ENCODE data around the gene AAR2.

AAR2 gene

DNA sequence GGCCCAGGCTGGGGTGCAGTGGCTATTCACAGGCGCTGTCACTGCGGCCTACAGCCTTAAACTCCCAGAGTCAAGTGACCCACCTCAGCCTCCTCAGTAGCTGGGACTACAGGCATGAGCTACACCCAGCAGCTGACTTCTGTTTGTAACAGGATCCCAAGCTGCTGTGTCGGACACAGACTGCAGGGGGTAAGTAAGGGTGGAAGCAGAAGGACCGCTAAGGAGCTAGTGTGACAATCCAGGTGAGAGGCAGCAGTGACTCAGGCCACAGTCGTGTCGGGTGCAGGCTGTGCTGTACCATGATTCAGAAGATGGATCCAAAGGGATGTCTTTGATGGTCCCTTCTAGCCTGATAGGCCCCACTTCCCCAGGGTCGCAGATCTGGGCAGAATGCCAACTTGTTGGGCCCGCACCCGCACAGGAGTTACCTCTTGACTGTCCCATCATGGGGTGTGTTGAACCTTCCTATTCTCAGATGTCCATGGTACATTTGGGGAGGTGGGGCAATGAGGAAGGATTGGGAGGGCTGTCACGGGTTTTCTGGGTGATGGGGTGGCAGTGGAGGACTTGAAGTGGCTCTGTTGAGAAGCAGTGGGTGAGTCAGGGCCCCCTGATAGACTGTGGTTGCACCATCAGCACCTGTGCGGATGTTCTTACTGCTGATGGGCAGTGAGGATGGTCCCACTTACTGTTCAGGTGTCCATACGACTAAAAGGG, 25.3 kb downstream of the AAR2 start:
- DNase-seq, result no peak

DNA sequence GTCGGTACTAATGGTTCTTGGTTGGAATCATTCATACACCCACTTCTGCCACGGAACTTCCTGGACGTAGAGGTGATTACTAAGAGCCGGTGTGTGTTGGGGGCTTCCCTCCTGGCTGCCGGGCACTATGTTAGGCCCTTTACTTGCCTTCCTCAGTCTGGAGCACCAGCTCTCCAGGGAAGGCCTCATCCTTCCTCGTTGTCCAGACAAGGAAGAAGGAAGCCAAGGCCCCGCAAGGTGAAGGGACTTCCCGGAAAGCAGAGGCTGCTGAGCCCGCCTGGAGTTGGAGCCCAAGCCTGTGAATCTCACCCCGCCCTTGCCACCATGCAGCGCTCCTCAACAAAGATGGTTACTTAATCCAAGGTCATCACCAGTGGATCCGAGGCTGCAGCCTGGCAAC, 26.2 kb downstream of the AAR2 start:
- no peak for DNase-seq

DNA sequence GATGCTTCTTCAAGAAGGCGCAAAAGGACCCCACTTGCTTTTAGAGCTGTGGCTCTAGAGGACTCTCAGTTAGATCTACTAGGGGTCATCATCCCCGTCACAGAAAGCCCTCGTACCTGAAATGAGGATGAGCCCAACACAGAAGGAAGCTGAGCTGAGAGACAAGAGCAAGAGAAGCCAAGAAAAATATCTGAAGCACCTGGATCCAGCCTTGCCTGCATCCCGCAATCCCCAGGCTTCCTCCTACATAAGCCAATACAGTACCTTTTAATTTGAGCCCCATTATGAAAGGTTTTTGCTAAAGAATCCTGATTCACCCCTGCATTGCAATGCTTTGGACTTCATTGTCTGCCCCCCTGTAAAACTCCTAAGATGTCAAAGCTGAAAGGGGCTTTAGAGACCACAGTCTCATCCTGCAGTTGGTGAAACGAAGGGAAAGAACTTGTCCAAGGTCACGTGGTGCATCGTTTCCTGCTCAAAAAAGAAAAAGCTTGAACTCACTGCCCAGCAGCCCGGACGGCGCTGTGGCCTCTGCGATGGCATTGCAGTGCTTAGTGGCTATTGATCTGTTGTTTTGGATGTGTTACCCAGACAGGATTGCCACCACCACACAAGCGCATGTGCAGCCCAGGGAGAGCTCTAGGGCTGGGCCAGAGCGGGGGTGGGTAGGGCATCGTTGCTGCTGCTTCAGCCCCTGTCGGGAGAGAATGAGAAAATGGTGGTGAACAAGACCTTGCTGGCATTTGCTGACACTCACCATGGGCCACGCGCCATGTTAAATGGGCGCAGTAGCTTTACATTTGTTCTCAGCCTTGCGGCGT, 28.4 kb downstream of the AAR2 start:
- DNase-seq, result no peak

DNA sequence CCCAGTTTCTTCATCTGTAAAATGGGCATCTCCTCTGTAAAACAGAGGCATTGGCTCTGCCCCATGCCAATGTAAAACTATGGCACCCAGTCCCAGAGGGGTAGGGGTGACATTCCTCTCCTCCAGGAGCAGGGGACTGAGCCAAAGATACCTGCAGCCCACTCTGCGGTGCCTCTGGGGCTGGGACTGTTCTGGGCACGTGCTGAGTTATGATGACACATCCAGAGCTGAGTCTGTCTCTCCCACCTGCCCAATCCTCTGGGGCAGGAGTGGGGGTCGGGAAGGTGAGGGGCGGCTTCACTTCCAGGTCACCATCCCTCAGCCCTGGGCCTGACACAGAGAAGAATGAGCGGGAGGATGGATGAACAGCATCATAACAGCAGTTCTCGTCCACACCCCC, 29.9 kb downstream of the AAR2 start:
- no peak for DNase-seq

DNA sequence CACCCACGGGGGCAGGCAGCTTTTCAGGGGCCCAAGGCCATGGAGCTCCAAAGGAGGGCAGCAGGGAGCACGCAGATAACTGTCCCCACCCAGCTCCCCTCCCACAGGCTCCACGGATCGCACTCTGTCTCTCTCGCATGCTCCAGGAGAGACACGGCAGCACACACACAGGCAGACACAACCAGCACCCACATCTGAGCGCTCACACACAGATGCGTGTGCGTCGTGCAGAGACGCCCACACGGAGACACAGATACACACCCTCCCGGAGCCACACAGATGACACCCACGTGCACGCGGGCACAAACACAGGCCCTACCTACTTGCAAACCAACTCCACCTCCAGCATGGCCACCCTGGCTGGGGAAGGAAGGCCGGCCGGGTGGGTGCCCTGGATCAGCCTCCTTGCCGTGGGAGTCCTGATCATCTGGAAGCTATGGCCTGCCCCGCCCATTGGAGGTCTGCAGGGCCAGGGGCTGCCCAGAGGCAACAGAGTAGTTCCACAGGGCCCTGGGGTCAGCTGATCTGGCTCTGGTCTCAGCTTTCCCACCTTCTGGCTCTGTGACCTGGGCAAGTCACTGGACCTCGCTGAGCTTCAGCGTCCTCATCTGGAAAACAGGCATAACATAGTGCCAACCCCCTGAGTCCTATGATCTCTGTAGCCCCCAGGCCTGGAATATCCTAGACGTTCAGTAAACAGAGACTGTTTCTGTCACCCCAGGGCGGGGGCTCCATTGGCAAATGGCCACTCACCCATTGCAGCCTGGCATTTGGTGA, 31.5 kb downstream of the AAR2 start:
- no peak for DNase-seq

DNA sequence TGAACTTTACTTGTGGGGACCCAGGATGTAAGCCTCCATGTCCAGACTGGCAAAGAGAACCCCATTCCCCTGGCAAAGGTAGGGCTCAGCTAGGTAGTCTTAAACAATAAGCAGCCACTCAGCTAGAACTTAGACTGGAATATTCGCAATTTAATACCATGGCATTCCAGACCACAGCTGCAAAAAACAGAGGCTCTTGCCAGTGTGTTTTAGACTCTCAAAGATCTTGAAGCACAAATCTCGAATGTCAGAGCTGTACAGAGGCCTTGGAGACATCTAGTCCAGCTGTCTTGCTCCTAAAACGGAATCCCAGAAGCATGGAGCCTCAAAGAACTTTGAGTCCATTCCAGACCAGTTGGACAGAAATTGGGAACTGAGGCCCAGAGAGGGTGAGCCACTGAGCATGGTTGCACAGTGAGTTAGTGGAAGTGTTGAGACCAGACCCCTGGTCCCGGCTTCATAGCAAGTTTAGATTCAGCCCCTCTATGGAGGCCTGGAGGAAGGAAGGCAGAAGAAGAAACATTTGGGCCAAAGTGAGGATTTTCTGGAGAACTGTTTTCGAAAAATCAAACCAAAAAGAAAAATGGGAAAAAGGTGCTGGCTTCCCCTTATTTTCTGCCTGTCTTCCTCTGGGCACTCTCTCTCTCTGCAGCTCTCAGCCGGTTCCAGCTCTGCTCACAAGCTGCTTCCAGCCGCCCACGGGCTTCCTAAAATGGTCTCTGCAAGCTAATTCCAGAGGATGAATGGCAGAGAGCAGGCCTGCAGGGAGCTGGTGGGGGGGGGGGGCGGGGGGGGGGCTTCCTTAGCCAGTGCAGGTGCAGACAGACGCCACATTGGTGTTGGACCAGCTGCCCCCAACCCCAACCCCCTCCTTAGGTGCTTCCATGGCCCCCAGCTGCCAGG, 32.4 kb downstream of the AAR2 start:
- DNase-seq, result no peak

DNA sequence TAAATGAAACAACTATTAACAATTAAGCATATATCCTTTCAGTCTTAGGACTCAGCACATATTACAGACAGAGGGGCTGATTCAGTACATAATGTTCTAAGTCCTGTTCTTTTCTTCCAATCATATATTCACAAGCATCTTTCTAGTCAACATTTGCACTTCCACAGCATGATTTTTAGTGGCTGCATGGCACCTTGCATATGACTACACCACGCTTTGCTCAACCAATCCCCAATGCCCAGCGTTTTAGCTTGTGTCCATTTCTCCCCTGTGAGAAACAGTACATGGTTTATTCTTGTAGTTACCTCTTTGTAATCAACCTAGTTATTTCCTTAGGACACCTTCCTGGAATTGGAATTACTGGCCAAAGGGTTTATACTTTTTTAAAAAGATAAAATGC, 33.2 kb downstream of the AAR2 start:
- DNase-seq, result no peak

DNA sequence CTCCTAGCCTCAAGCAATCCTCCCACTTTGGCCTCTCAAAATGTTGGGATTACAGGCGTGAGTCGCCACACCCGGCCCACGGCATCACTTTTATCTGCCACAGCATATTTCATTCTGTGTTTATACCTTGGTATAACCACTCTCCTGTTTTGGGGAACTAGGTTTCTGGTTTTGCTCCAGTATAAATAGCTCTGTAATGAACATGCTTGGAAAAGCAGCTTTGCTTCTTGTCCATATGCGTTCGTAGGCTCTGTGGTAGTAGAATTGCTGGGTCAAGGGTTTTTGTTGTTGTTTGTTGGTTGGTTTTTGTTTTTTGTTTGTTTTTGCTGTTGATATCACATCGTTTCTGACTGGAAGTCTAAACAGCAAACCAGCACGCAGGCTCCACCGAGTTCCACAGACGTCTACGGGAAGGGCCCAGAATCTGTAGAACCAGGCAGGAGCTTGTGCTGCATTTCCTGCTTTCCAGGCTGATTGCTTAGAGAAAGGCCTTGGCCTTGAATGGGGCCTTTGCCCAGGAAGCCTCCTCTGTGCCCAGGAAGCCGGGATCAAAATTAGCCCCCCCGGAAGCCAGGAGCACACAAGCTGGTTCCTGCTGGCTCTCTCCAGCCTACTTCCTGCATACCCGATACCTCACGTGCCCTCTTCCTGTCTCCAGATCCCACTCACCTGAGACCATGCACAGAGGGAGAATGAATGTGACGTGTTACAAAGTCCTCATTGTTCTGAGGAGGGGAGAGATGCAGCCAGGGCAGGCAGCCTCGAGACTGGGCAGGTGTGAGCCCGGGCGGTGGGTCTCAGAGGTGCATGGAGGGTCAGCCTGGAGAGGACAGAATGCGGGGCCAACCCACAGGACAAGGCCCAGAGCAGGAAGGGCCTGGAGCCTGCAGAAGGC, 34.7 kb downstream of the AAR2 start:
- DNase-seq, result no peak

DNA sequence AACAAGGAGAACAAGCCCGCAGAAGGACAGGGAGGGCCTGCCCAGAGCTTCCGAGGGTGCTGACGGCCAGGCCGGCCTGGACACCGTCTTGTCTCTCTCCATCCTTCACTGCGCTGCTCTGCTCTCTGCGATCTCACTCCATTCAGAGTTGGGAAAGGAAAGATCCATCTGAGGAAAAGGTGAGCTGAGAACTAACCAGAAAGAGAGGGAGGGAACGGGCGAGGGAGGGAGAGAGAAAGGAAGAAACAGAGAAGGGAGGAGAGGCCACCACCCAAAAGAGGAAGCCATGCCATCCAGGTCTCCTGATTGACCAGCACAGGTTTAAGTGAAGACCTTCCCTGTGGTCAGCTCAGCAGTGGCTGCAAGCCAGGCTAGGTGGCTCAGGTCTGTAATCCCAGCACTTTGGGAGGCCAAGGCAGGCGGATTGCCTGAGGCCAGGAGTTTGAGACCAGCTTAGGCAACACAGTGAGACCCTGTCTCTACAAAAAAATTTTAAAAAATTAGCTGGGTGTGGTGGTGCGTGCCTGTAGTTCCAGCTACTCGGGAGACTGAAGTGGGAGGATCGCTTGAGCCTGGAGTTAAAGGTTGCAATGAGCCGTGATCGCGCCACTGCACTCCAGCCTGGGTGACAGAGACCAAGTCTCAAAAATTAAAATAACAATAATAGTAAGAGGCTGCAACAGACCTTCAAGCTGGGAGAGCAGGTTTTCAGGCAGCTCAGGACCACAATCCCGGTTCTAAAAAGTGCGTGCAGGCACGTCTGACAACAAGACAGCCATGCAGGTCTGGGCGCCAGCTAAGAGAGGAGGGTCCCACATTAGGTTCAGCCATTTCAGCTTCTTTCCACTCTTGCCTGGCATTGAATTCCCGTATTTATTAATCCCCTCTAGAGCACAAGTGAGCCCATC, 35.6 kb downstream of the AAR2 start:
- DNase-seq, result no peak

GRCh38 chr20:36272547-36273220, 36.4 kb downstream of the AAR2 start:
- DNase-seq, result no peak

GRCh38 chr20:36273414-36274180, 37.3 kb downstream of the AAR2 start:
- no peak for DNase-seq

DNA sequence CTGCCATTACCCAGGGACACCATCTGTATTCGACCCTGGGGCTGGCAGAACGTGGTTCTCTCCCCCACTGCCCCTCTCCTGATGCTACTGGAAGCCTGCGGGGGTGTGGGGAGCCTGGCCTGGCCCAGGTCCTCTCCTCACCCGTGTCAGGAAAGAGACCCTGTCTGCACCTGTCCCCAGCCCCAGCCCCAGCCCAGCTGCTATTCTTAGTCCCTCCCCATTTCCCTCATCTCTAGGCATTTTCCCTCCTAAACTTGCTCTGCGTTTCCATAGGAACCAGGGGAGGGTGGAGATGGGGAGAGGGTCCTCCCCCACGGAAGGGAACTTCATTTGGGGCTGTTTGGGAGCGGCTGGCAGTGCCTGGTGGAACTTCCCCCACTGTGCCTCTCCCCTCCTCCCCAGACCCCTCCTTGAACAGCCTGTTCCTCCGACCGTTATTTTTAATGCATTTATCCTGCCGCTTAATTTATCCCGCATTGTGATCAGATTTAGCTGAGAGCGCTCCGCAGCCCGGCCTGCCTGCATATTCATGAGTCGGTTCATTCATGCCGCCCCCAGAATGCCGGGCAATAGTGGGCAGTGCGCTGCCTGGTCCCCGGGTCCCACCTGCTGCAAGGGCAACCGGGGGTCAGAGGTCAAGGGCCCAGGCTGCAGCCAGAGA, 38.0 kb downstream of the AAR2 start:
- no peak for DNase-seq

GRCh38 chr20:36275011-36275410, 38.7 kb downstream of the AAR2 start:
- no peak for DNase-seq

- no peak for DNase-seq
Measured at GRCh38 chr20:36275441-36276189, 39.3 kb downstream of the AAR2 start.

DNA sequence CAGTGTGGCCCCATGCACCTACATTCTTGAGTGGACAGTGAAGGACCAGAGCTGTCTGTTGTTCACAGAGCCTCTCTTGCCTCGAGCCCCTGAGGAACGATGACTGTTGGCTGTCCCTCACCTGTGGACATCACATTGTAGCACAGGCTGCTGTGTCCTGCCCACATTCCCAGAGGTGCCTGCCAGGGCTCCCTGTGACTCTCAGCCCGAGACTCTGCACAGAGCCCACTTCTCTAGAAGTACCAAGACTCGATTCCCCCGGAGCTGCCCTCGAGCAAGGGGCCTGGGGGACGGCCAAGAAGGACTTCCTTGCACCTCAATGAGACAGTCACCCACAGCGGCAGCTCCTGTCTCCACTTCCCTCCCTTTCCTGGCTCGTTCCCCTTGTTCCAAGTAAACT, 41.3 kb downstream of the AAR2 start:
- DNase-seq, result no peak

DNA sequence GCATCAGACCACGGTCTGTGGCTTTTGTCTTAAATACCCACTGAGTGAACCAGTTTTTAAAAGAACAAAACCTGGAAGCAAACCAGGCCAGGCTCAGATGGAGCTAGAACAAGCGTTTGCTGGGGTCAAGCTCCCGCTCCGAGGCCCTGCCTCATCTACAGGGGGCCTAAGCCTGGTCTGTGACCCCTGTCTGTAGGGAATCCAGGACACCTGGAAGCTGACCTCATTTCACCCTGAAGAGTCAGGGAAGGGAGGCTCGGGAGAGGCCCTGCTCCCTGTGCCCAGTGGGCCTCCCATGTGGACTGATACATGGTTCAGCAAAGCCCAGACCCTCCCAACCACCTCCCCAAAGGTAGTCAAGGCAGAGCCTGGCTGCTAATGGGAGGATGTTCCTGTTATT, 43.1 kb downstream of the AAR2 start:
- no peak for DNase-seq

DNA sequence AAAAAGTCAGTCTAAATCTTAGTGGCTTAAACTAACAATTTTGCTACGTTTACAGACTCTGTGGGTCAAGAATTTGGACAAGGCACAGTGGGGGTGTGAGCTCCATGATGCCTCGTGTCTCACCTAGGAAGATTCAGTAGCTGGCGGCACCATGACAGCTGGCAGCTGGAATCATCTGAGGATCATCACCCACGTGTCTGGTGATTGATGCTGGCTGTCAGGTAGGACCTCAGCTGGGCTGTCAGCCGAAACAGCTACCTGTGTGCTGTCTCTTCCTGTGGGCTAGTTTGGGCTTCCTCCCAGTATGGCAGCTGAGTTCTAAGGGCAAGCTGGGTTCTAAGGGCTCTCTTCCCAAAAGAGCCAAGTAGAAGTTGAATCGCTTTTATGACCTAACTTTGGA, 43.5 kb downstream of the AAR2 start:
- no peak for DNase-seq

All from activated CD4-positive, CD25-positive, alpha-beta regulatory T cell (primary cell).